HCT116 (cell line): ENCODE data around the gene LRFN3. TPM values are rescaled to one million over a fixed set of nuclear protein-coding genes. Genes with fewer than 3 reads are reported as not detected.

Experiments
- ATAC-seq: fragments of 200-7000 bp; cut with Tn5 transposase; 2 replicates; pipeline ENCODE4 v1.9.1; 2020; ENCODE audit warnings: mild to moderate bottlenecking, moderate library complexity
- BruUV-seq: library from RNA; stranded (reverse); fragments of 400-500 nt; replicated peaks from 2 replicates; lab custom pipeline; 2021; lab: Mats Ljungman, UMichigan
- CTCF ChIA-PET: fragments of 300-600 bp; sonication (Branson Sonifier 250); formaldehyde crosslinking; loops from one replicate; lab custom pipeline; 2021; ENCODE audit warnings: antibody characterized with exemption; lab: Charles Lee
- POLR2A ChIA-PET: fragments of 300-600, 350-600 bp; sonication (Branson Sonifier 250); formaldehyde crosslinking; loops from one replicate; lab custom pipeline; 2021; ENCODE audit warnings: antibody characterized with exemption; lab: Charles Lee
- RAD21 ChIA-PET, 2 experiments: fragments of 300-600 bp; sonication (Branson Sonifier 250); formaldehyde crosslinking; loops; one replicate each; lab custom pipeline; 2023; ENCODE audit warnings: low total read pairs in 2 of 2; ENCODE audit not compliant: uncharacterized antibody in 2 of 2, unreplicated experiment in 2 of 2, low non-redundant PET in 1 of 2; lab: Charles Lee
- DNase-seq: peaks from one replicate; pipeline ENCODE4 v3.0.0-alpha.2; 2010; ENCODE audit warnings: low read depth, low spot score
- H2AFZ ChIP-seq: fragments of 200-600 bp; shearing (Covaris generic), sonication (generic); 2 replicates; pipeline ENCODE4 v1.6.1; 2017; ENCODE audit warnings: low read depth, mixed run types, mixed read lengths, antibody characterized with exemption, low read length; ENCODE audit not compliant: poor library complexity, severe bottlenecking
- H3K27ac ChIP-seq: 2 replicates; pipeline ENCODE4 v1.5.1; 2012; ENCODE audit warnings: low read depth, low read length
- H3K27me3 ChIP-seq: fragments of 200-600 bp; sonication (generic); 2 replicates; pipeline ENCODE4 v1.6.1; 2016; ENCODE audit warnings: mixed run types, low read length, mixed read lengths; ENCODE audit not compliant: insufficient read depth
- H3K36me3 ChIP-seq, 2 experiments: fragments of 200-500 bp in 1 of 2; fragments of 200-600 bp in 1 of 2; sonication (Bioruptor generic) in 1 of 2; sonication (generic) in 1 of 2; 2 replicates each; pipeline versions ENCODE4 v1.5.1 to v1.6.1; 2014 to 2016; ENCODE audit warnings: low read length in 2 of 2, inconsistent platforms in 1 of 2, mixed read lengths in 1 of 2, mixed run types in 1 of 2; ENCODE audit not compliant: insufficient read depth in 2 of 2, control insufficient read depth in 1 of 2
- H3K4me1 ChIP-seq, 2 experiments: fragments of 200-600 bp in 1 of 2; sonication (generic) in 1 of 2; 2 replicates each; pipeline versions ENCODE4 v1.5.1 to v1.6.1; 2012 to 2017; ENCODE audit warnings: low read length in 2 of 2, inconsistent platforms in 1 of 2, mild to moderate bottlenecking in 1 of 2, mixed read lengths in 1 of 2, mixed run types in 1 of 2, moderate library complexity in 1 of 2; ENCODE audit not compliant: insufficient read depth in 2 of 2, control insufficient read depth in 1 of 2
- H3K4me2 ChIP-seq: fragments of 200-600 bp; sonication (generic); 2 replicates; pipeline ENCODE4 v1.6.1; 2017; ENCODE audit warnings: mixed run types, low read length, mixed read lengths
- H3K4me3 ChIP-seq, 2 experiments: fragments of 200-600 bp in 1 of 2; sonication (generic) in 1 of 2; replicated peaks in 1 of 2; 2 replicates each; pipeline ENCODE4 v1.5.1; 2011 to 2016; ENCODE audit warnings: low read length in 2 of 2, control low read depth in 1 of 2, low read depth in 1 of 2, mild to moderate bottlenecking in 1 of 2, mixed read lengths in 1 of 2, mixed run types in 1 of 2
- H3K79me2 ChIP-seq: fragments of 200-600 bp; sonication (generic); 2 replicates; pipeline ENCODE4 v1.6.1; 2017; ENCODE audit warnings: mild to moderate bottlenecking, mixed run types, low read length, moderate library complexity, mixed read lengths; ENCODE audit not compliant: insufficient read depth
- H3K9ac ChIP-seq: fragments of 200-600 bp; sonication (generic); 2 replicates; pipeline ENCODE4 v1.6.1; 2016; ENCODE audit warnings: low read length, mixed read lengths
- H3K9me2 ChIP-seq: fragments of 200-600 bp; sonication (generic), shearing (Covaris generic); 2 replicates; pipeline ENCODE4 v1.6.1; 2017; ENCODE audit warnings: mixed run types, mild to moderate bottlenecking, moderate library complexity; ENCODE audit not compliant: insufficient read depth
- H3K9me3 ChIP-seq, 2 experiments: fragments of 200-500 bp in 1 of 2; fragments of 200-600 bp in 1 of 2; sonication (Bioruptor generic) in 1 of 2; sonication (generic) in 1 of 2; 2 replicates each; pipeline ENCODE4 v1.6.1; 2014 to 2017; ENCODE audit warnings: low read length in 2 of 2, mixed read lengths in 2 of 2, inconsistent platforms in 1 of 2, low read depth in 1 of 2, mild to moderate bottlenecking in 1 of 2, mixed run types in 1 of 2, moderate library complexity in 1 of 2; ENCODE audit not compliant: control insufficient read depth in 1 of 2, insufficient read depth in 1 of 2
- H4K20me1 ChIP-seq: fragments of 200-600 bp; sonication (generic), shearing (Covaris generic); 2 replicates; pipeline ENCODE4 v1.6.1; 2017; ENCODE audit warnings: mixed run types, mild to moderate bottlenecking, moderate library complexity; ENCODE audit not compliant: insufficient read depth
- CEBPB ChIP-seq: IDR thresholded peaks from 2 replicates; pipeline ENCODE4 v1.6.1; 2012; ENCODE audit warnings: low read depth
- ELF1 ChIP-seq: IDR thresholded peaks from 2 replicates; pipeline ENCODE4 v1.6.1; 2012; ENCODE audit warnings: low read depth, borderline replicate concordance
- EZH2 ChIP-seq: fragments of 200-600 bp; sonication (generic); IDR thresholded peaks from 2 replicates; pipeline ENCODE4 v1.6.1; 2017; ENCODE audit warnings: antibody characterized with exemption, mixed run types
- POLR2A ChIP-seq: IDR thresholded peaks from 2 replicates; pipeline ENCODE4 v1.7.0; 2011; ENCODE audit warnings: borderline replicate concordance; ENCODE audit not compliant: insufficient read depth, insufficient read length; ENCODE audit errors: extremely low read depth
- ZBTB33 ChIP-seq: IDR thresholded peaks from 2 replicates; pipeline ENCODE4 v1.6.1; 2011; ENCODE audit warnings: mild to moderate bottlenecking, low read length, moderate library complexity; ENCODE audit not compliant: insufficient replicate concordance; ENCODE audit errors: extremely low read depth
- intact Hi-C: fragments of 100-400 bp; cut with micrococcal nuclease; formaldehyde crosslinking; loops from 2 replicates; pipeline ENCODE4 v1.10.0; 2022
- total RNA-seq: library from RNA; stranded (reverse); gene quantifications from one replicate; pipeline ENCODE4 v1.2.1, GENCODE V29; 2021; ENCODE audit not compliant: unreplicated experiment
- TF ChIP-seq, protein P1 (sequence below), 3 experiments: fragments of 200-600 bp in 1 of 3; sonication (generic) in 1 of 3; IDR thresholded peaks in 2 of 3; conservative IDR thresholded peaks in 1 of 3; 2 replicates each; pipeline ENCODE4 v1.5.1; 2012 to 2017; ENCODE audit warnings: low read depth in 2 of 3, low read length in 2 of 3, antibody characterized with exemption in 1 of 3, borderline replicate concordance in 1 of 3, control low read depth in 1 of 3, mild to moderate bottlenecking in 1 of 3, mixed read lengths in 1 of 3, mixed run types in 1 of 3, moderate library complexity in 1 of 3; ENCODE audit not compliant: insufficient read depth in 1 of 3

Gene LRFN3
- total RNA-seq, 1 experiment from 2014 or later = 18.8 TPM

GRCh38 chr19:35943321-35944301 lies 7.4 kb downstream of the LRFN3 start:
- DNase-seq = no peak
- H3K27ac ChIP-seq = no peak overlapping the region
- intact Hi-C loops = no loop called here
- H3K4me1 ChIP-seq = peaks cover 0 to 5% of the 10 kb centered on the region in 2 experiments; a peak in 2 of 4 replicates
- no peaks in the 10 kb centered on the region for H3K27me3 ChIP-seq
- H2AFZ ChIP-seq = no peak overlapping the region
- no peak overlapping the region for H3K4me2 ChIP-seq
- TF ChIP-seq, protein P1, sequence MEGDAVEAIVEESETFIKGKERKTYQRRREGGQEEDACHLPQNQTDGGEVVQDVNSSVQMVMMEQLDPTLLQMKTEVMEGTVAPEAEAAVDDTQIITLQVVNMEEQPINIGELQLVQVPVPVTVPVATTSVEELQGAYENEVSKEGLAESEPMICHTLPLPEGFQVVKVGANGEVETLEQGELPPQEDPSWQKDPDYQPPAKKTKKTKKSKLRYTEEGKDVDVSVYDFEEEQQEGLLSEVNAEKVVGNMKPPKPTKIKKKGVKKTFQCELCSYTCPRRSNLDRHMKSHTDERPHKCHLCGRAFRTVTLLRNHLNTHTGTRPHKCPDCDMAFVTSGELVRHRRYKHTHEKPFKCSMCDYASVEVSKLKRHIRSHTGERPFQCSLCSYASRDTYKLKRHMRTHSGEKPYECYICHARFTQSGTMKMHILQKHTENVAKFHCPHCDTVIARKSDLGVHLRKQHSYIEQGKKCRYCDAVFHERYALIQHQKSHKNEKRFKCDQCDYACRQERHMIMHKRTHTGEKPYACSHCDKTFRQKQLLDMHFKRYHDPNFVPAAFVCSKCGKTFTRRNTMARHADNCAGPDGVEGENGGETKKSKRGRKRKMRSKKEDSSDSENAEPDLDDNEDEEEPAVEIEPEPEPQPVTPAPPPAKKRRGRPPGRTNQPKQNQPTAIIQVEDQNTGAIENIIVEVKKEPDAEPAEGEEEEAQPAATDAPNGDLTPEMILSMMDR (IDR thresholded peaks at IDR 0.05 in 2 of 3, conservative IDR thresholded peaks at IDR 0.05 in 1 of 3; ENCODE audit: borderline replicate concordance in 1 of 3, insufficient read depth in 1 of 3, low read depth in 2 of 3, low read length in 2 of 3) = no peak
- TF ChIP-seq ELF1 (no peak), EZH2 (no peak), ZBTB33 (no peak), CEBPB (no peak), POLR2A (no peak)
- TF ChIP-seq, all 23 proteins: peak for 0
- POLR2A ChIA-PET = no interaction called here
- Histone ChIP-seq H3K9me2 (no peaks in the 10 kb centered on the region), H4K20me1 (no peaks in the 10 kb centered on the region), H3K9me3 (no peaks in the 10 kb centered on the region), H3K9ac (no peak overlapping the region), H3K36me3 (no peaks in the 10 kb centered on the region; a peak in 2 of 4 replicates), H3K4me3 (no peak overlapping the region), H3K79me2 (peaks cover 2% of the 10 kb centered on the region; the same call in 1 of the 2 replicates)
- BruUV-seq = no TSS peak
- RAD21 ChIA-PET = no interaction called here
- CTCF ChIA-PET = no interaction called here
- ATAC-seq = no peak
